Neural progenitor cell (in vitro differentiated cells): ENCODE measurements around the gene PRKCE.

ENCODE experiments used
- CTCF ChIP-seq: fragments of 200-600 bp; sonication (generic); IDR thresholded peaks from 2 replicates; pipeline ENCODE4 v1.5.1; 2017; ENCODE audit warnings: antibody characterized with exemption, mild to moderate bottlenecking
- EZH2 ChIP-seq: fragments of 200-600 bp; sonication (generic); IDR thresholded peaks from 2 replicates; pipeline ENCODE4 v1.6.1; 2017; ENCODE audit warnings: antibody characterized with exemption, mild to moderate bottlenecking, moderate library complexity

DNA sequence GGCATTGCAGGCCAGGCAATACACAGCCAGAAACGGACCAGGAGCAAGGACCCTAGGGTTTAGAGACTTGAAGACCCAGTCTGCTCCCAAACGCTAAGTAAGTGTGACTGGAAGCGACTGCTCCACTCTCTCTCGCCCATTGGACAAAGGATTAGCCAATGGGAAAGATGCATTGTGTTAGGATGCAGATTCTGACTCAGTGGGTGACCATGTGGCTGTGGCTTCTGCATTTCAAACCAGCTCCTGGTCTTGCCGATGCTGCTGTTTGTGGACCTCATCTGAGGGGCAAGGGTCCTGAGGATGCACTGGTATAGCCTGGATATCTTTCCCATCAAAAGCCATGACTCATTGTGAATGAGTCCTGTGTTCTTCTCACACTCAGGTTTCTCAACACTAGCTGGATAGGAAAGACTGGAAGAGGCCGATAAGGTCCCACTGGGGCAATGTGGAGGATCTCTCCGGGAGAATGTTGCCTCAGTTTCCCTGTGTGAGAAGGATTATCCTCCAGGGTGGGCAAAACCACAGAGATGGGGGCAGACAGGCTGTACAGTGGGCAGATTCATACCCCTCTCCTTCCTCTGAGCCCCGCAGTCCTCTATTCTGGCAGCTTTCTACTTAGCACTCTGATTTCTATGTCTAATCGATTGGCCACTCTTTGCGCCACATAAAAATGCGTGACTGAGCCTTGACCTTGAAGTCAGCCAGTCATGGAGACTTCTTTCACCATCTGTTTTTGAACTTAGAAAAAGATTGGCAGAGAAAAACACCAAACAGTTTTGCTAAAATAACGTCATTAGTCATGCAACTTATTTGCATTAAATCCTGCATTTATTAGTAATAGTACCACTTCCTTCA lies 257.1 kb downstream of the PRKCE start:
- TF ChIP-seq CTCF (no peak), EZH2 (no peak)
